HepG2 (cell line): Measurements from ENCODE around the gene FAM9C. TPM values are rescaled to one million over a fixed set of nuclear protein-coding genes. Genes with fewer than 3 reads are reported as not detected.

Experiments used
- ATAC-seq: fragments of 200-7000 bp; cut with Tn5 transposase; 3 replicates; pipeline ENCODE4 v1.9.1; 2020; ENCODE audit warnings: mild to moderate bottlenecking, moderate library complexity
- BruUV-seq: library from RNA; stranded (reverse); fragments of 400-500 nt; replicated peaks from 2 replicates; lab custom pipeline; 2021; lab: Mats Ljungman, UMichigan
- CTCF ChIA-PET: fragments of 300-600 bp; formaldehyde crosslinking; extraction: SDS; loops from one replicate; lab custom pipeline; 2021; ENCODE audit warnings: low total read pairs, inconsistent platforms, low intra/inter-chr PET ratio; lab: Yijun Ruan, JAX
- POLR2A ChIA-PET: fragments of 350-600 bp; sonication (Branson Sonifier 250); formaldehyde crosslinking; loops from one replicate; lab custom pipeline; 2020; ENCODE audit warnings: antibody characterized with exemption, inconsistent platforms; lab: Yijun Ruan, JAX
- DNase-seq: peaks from one replicate; pipeline ENCODE4 v3.0.0-alpha.2; 2015; ENCODE audit warnings: low spot score
- FAIRE-seq: peaks from 3 replicates; lab custom pipeline; 2011; peaks lifted over from hg19 to GRCh38; lab: Jason Lieb, UNC
- H2AFZ ChIP-seq: one replicate; pipeline ENCODE4 v1.6.1; 2011; ENCODE audit warnings: low read length, inconsistent platforms
- H3K27ac ChIP-seq: fragments of 300-600 bp; 3 replicates; pipeline ENCODE4 v1.8.0; 2011; ENCODE audit warnings: mixed run types, mild to moderate bottlenecking, mixed read lengths, low read length, inconsistent platforms; ENCODE audit not compliant: insufficient read depth; ENCODE audit errors: extremely low read length
- H3K27me3 ChIP-seq, 2 experiments: fragments of 200-600 bp in 1 of 2; 2 replicates in 1 of 2; 3 replicates in 1 of 2; pipeline versions ENCODE4 v1.6.0 to v1.8.0; 2011; ENCODE audit warnings: low read length in 2 of 2, mild to moderate bottlenecking in 2 of 2, moderate library complexity in 2 of 2, inconsistent platforms in 1 of 2; ENCODE audit not compliant: insufficient read depth in 2 of 2, control insufficient read depth in 1 of 2
- H3K36me3 ChIP-seq, 2 experiments: fragments of 200-600 bp in 1 of 2; replicated peaks in 1 of 2; 2 replicates in 1 of 2; 3 replicates in 1 of 2; pipeline versions ENCODE4 v1.5.1 to v1.8.0; 2011; ENCODE audit warnings: low read length in 2 of 2, inconsistent platforms in 1 of 2; ENCODE audit not compliant: insufficient read depth in 2 of 2, control insufficient read depth in 1 of 2
- H3K4me1 ChIP-seq: 2 replicates; pipeline ENCODE4 v1.5.1; 2012; ENCODE audit warnings: low read length, inconsistent platforms; ENCODE audit not compliant: insufficient read depth
- H3K4me2 ChIP-seq: 2 replicates; pipeline ENCODE4 v1.6.0; 2011; ENCODE audit warnings: low read depth, low read length, inconsistent platforms
- H3K4me3 ChIP-seq, 3 experiments: fragments of 200-600 bp in 1 of 3; sonication (generic), shearing (Covaris generic) in 1 of 3; replicated peaks in 1 of 3; 2 replicates each; pipeline ENCODE4 v1.5.1; 2011 to 2016; ENCODE audit warnings: low read length in 3 of 3, inconsistent platforms in 2 of 3, low read depth in 2 of 3, mild to moderate bottlenecking in 2 of 3, control low read depth in 1 of 3, mixed read lengths in 1 of 3; ENCODE audit not compliant: insufficient read depth in 1 of 3
- H3K79me2 ChIP-seq: one replicate; pipeline ENCODE4 v1.6.1; 2011; ENCODE audit warnings: low read length, inconsistent platforms; ENCODE audit not compliant: insufficient read depth
- H3K9ac ChIP-seq: 2 replicates; pipeline ENCODE4 v1.6.0; 2011; ENCODE audit warnings: mild to moderate bottlenecking, low read depth, low read length, inconsistent platforms; ENCODE audit not compliant: insufficient read depth
- H3K9me3 ChIP-seq: 2 replicates; pipeline ENCODE4 v1.5.1; 2012; ENCODE audit warnings: mild to moderate bottlenecking, low read length
- H4K20me1 ChIP-seq: 2 replicates; pipeline ENCODE4 v1.6.0; 2011; ENCODE audit warnings: inconsistent platforms, mild to moderate bottlenecking, low read length, moderate library complexity; ENCODE audit not compliant: insufficient read depth
- ARHGAP35 ChIP-seq: sonication (generic); formaldehyde crosslinking; IDR thresholded peaks from 2 replicates; pipeline ENCODE4 v1.9.0; 2022; ENCODE audit warnings: mild to moderate bottlenecking, inconsistent platforms, moderate library complexity, missing genetic modification reagents, borderline replicate concordance
- HOXA7 ChIP-seq: sonication (generic); formaldehyde crosslinking; IDR thresholded peaks from 2 replicates; pipeline ENCODE4 v1.8.1; 2022; ENCODE audit warnings: mild to moderate bottlenecking, missing genetic modification reagents, moderate library complexity
- NAIF1 ChIP-seq: sonication (generic); formaldehyde crosslinking; IDR thresholded peaks from 2 replicates; pipeline ENCODE4 v1.5.0; 2020; ENCODE audit warnings: mild to moderate bottlenecking, missing genetic modification reagents, borderline replicate concordance
- NBN ChIP-seq: fragments of 450-650 bp; conservative IDR thresholded peaks from 2 replicates; pipeline ENCODE4 v1.6.1; 2017
- POLR2G ChIP-seq: fragments of 200-400 bp; formaldehyde crosslinking; IDR thresholded peaks from 2 replicates; pipeline ENCODE4 v1.6.1; 2018; ENCODE audit warnings: mild to moderate bottlenecking, low read depth, low read length, moderate library complexity
- RFX1 ChIP-seq: fragments of 450-650 bp; IDR thresholded peaks from 2 replicates; pipeline ENCODE4 v1.6.1; 2017
- SAFB2 ChIP-seq: sonication (generic); formaldehyde crosslinking; IDR thresholded peaks from 2 replicates; pipeline ENCODE4 v1.5.1; 2020; ENCODE audit warnings: missing genetic modification reagents, low read depth, mild to moderate bottlenecking, borderline replicate concordance
- ZMYM3 ChIP-seq: sonication (generic); formaldehyde crosslinking; IDR thresholded peaks from 2 replicates; pipeline ENCODE4 v1.5.1; 2020; ENCODE audit warnings: mild to moderate bottlenecking, missing genetic modification reagents
- ZNF160 ChIP-seq: sonication (generic); formaldehyde crosslinking; IDR thresholded peaks from 2 replicates; pipeline ENCODE4 v1.8.0; 2022; ENCODE audit warnings: mild to moderate bottlenecking, inconsistent platforms, missing genetic modification reagents
- ZNF543 ChIP-seq: sonication (generic); formaldehyde crosslinking; IDR thresholded peaks from 2 replicates; pipeline ENCODE4 v1.4.0; 2020; ENCODE audit warnings: mild to moderate bottlenecking, missing genetic modification reagents
- ZNF547 ChIP-seq: sonication (generic); formaldehyde crosslinking; IDR thresholded peaks from 2 replicates; pipeline ENCODE4 v1.5.1; 2020; ENCODE audit warnings: mild to moderate bottlenecking, missing genetic modification reagents
- ZNF557 ChIP-seq: sonication (generic); formaldehyde crosslinking; IDR thresholded peaks from 2 replicates; pipeline ENCODE4 v1.4.0; 2020; ENCODE audit warnings: missing genetic modification reagents
- ZNF7 ChIP-seq: IDR thresholded peaks from 2 replicates; pipeline ENCODE4 v1.6.1; 2016; ENCODE audit warnings: missing biosample characterization, missing genetic modification reagents
- WGBS: methylation state at CpG from one replicate; pipeline ENCODE4 v1.1.6; 2017; ENCODE audit warnings: low lambda C conversion rate; 5-methylcytosine and 5-hydroxymethylcytosine counted together
- in situ Hi-C: cut with HindIII; loops from 2 replicates; pipeline ENCODE4 v1.10.0; 2017; ENCODE audit warnings: low pct_unique_long_range_greater_than_20kb; ENCODE audit not compliant: extremely low pct_ligation_motif_present
- intact Hi-C: fragments of 100-400 bp; cut with micrococcal nuclease; formaldehyde crosslinking; loops from one replicate; pipeline ENCODE4 v1.10.0; 2022; ENCODE audit not compliant: unreplicated experiment
- polyA plus RNA-seq, 8 experiments: library from polyadenylated mRNA; depleted of rRNA in 3 of 8; stranded (reverse) in 7 of 8; unstranded in 1 of 8; fragments of >200 nt; fragmentation: Illumina TruSeq in 4 of 8; extraction: Trizol in 4 of 8; gene quantifications; 2 replicates each; pipeline versions ENCODE4 v1.2.1 to v1.2.3, GENCODE V29; 2011 to 2016; ENCODE audit warnings: low read depth in 4 of 8, missing spikeins in 1 of 8, mixed read lengths in 1 of 8; ENCODE audit not compliant: insufficient read depth in 1 of 8
- total RNA-seq, 5 experiments: library from RNA; depleted of rRNA; stranded (reverse); fragments of >200 nt; fragmentation: Illumina TruSeq; extraction: Trizol; gene quantifications; 2 replicates each; pipeline ENCODE4 v1.2.3, GENCODE V29; 2016; ENCODE audit warnings: low read depth in 1 of 5
- TF ChIP-seq, protein P1 (sequence below): sonication (generic); formaldehyde crosslinking; IDR thresholded peaks from 2 replicates; pipeline ENCODE4 v1.4.0; 2020; ENCODE audit warnings: missing genetic modification reagents, borderline replicate concordance
- TF ChIP-seq, protein P2 (sequence below): sonication (generic); formaldehyde crosslinking; IDR thresholded peaks from 2 replicates; pipeline ENCODE4 v1.8.1; 2023; ENCODE audit warnings: missing genetic modification reagents, inconsistent platforms, borderline replicate concordance

The FAM9C gene
- total and polyA plus RNA-seq, 2 of the 13 experiments (the other 11 are each of a cell fraction or from before 2014, with no cell fraction given), result not detected

DNA sequence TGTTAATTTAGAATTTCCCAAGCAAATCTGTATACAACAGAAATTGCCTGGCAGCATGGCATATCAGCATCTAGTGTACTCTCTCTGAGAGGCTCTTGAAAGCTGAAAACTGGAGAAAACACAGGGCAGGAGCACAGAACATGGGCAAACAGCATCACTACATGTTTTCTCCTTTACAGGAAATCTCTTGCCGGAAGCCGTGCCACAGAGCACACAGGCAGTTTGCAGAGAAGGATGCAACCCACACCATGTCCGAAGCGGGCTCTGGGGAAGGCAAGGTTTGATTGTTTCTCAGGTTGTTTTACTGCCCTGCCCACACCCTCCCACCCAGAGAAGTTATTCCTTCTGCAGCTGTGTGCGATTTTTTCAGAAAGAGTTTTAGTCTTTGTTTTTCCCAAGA, 41.1 kb upstream of the FAM9C start:
- no TSS peak for BruUV-seq
- DNase-seq (no peak), FAIRE-seq (no peak), ATAC-seq (no peak)
- Histone ChIP-seq H3K4me3 (no peak overlapping the region), H4K20me1 (no peaks in the 10 kb centered on the region), H3K27me3 (no peaks in the 10 kb centered on the region), H3K27ac (no peak overlapping the region), H3K36me3 (no peaks in the 10 kb centered on the region), H3K4me2 (no peak overlapping the region), H3K4me1 (peaks cover 9% of the 10 kb centered on the region), H3K9me3 (no peaks in the 10 kb centered on the region), H3K9ac (no peak overlapping the region), H2AFZ (no peak overlapping the region), H3K79me2 (no peaks in the 10 kb centered on the region)
- ChIA-PET POLR2A (no interaction called here), CTCF (no interaction called here)
- in situ Hi-C loops, result no loop called here
- intact Hi-C loops, result no loop called here
- 74% methylated on average over 5 of the region's 5 CpGs for WGBS
- TF ChIP-seq NBN (no peak), ZNF557 (CRISPR knock-in tag) (no peak), ARHGAP35 (no peak), ZNF160 (CRISPR knock-in tag) (no peak), HOXA7 (CRISPR knock-in tag) (no peak), ZNF7 (CRISPR knock-in tag) (no peak), RFX1 (no peak), NAIF1 (CRISPR knock-in tag) (no peak), ZNF547 (CRISPR knock-in tag) (no peak), POLR2G (no peak), SAFB2 (CRISPR knock-in tag) (no peak), ZMYM3 (no peak), ZNF543 (no peak)
- TF ChIP-seq, protein P1, sequence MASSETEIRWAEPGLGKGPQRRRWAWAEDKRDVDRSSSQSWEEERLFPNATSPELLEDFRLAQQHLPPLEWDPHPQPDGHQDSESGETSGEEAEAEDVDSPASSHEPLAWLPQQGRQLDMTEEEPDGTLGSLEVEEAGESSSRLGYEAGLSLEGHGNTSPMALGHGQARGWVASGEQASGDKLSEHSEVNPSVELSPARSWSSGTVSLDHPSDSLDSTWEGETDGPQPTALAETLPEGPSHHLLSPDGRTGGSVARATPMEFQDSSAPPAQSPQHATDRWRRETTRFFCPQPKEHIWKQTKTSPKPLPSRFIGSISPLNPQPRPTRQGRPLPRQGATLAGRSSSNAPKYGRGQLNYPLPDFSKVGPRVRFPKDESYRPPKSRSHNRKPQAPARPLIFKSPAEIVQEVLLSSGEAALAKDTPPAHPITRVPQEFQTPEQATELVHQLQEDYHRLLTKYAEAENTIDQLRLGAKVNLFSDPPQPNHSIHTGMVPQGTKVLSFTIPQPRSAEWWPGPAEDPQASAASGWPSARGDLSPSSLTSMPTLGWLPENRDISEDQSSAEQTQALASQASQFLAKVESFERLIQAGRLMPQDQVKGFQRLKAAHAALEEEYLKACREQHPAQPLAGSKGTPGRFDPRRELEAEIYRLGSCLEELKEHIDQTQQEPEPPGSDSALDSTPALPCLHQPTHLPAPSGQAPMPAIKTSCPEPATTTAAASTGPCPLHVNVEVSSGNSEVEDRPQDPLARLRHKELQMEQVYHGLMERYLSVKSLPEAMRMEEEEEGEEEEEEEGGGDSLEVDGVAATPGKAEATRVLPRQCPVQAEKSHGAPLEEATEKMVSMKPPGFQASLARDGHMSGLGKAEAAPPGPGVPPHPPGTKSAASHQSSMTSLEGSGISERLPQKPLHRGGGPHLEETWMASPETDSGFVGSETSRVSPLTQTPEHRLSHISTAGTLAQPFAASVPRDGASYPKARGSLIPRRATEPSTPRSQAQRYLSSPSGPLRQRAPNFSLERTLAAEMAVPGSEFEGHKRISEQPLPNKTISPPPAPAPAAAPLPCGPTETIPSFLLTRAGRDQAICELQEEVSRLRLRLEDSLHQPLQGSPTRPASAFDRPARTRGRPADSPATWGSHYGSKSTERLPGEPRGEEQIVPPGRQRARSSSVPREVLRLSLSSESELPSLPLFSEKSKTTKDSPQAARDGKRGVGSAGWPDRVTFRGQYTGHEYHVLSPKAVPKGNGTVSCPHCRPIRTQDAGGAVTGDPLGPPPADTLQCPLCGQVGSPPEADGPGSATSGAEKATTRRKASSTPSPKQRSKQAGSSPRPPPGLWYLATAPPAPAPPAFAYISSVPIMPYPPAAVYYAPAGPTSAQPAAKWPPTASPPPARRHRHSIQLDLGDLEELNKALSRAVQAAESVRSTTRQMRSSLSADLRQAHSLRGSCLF (CRISPR knock-in tag), result no peak
- TF ChIP-seq, protein P2, sequence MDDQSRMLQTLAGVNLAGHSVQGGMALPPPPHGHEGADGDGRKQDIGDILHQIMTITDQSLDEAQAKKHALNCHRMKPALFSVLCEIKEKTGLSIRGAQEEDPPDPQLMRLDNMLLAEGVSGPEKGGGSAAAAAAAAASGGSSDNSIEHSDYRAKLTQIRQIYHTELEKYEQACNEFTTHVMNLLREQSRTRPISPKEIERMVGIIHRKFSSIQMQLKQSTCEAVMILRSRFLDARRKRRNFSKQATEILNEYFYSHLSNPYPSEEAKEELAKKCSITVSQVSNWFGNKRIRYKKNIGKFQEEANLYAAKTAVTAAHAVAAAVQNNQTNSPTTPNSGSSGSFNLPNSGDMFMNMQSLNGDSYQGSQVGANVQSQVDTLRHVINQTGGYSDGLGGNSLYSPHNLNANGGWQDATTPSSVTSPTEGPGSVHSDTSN (CRISPR knock-in tag), result no peak
